A549 (cell line): ENCODE results near the gene FMNL3. TPM values are rescaled to one million over a fixed set of nuclear protein-coding genes. Genes with fewer than 3 reads are reported as not detected.

Source experiments
- ATAC-seq, 2 experiments: fragments of 200-7000 bp in 1 of 2; fragments of >200 bp in 1 of 2; cut with Nextera tagmentation in 1 of 2; cut with Tn5 transposase in 1 of 2; 3 replicates each; pipeline versions ENCODE4 v1.8.0 to v1.9.1; 2018 to 2020; ENCODE audit warnings: mild to moderate bottlenecking in 1 of 2, moderate library complexity in 1 of 2
- CTCF ChIA-PET: fragments of 300-600 bp; sonication (Branson Sonifier 250); formaldehyde crosslinking; extraction: SDS; loops from one replicate; lab custom pipeline; 2021; ENCODE audit warnings: antibody characterized with exemption, inconsistent platforms; lab: Yijun Ruan, JAX
- POLR2A ChIA-PET: fragments of 350-600 bp; formaldehyde crosslinking; extraction: SDS; loops from one replicate; lab custom pipeline; 2021; ENCODE audit warnings: antibody characterized with exemption, inconsistent platforms; lab: Yijun Ruan, JAX
- DNase-seq, 2 experiments: peaks; one replicate each; pipeline versions ENCODE4 v3.0.0 to v3.0.0-alpha.2; 2011 to 2016; ENCODE audit warnings: low read depth in 1 of 2, low spot score in 1 of 2
- FAIRE-seq: peaks from 2 replicates; lab custom pipeline; 2011; peaks lifted over from hg19 to GRCh38; lab: Jason Lieb, UNC
- H3K27ac ChIP-seq, 2 experiments: fragments of >200 bp; sonication (Bioruptor Twin); formaldehyde crosslinking; 3 replicates each; pipeline ENCODE4 v1.5.1; 2016 to 2017
- H3K4me1 ChIP-seq: fragments of >200 bp; sonication (Bioruptor Twin); formaldehyde crosslinking; 3 replicates; pipeline ENCODE4 v1.6.1; 2016
- H3K4me2 ChIP-seq: fragments of >200 bp; sonication (Bioruptor Twin); formaldehyde crosslinking; 3 replicates; pipeline ENCODE4 v1.6.1; 2016
- H3K4me3 ChIP-seq: fragments of >200 bp; sonication (Bioruptor Twin); formaldehyde crosslinking; 3 replicates; pipeline ENCODE4 v1.5.1; 2016
- H3K9me3 ChIP-seq: fragments of >200 bp; sonication (Bioruptor Twin); formaldehyde crosslinking; 3 replicates; pipeline ENCODE4 v1.6.1; 2016
- CEBPB ChIP-seq, 2 experiments: fragments of >200 bp in 1 of 2; sonication (Bioruptor Twin) in 1 of 2; formaldehyde crosslinking in 1 of 2; IDR thresholded peaks; 2 replicates each; pipeline ENCODE4 v1.6.1; 2012 to 2016
- CHD2 ChIP-seq: fragments of 150-350 bp; IDR thresholded peaks from 2 replicates; pipeline ENCODE4 v1.6.1; 2014; ENCODE audit warnings: low read length; ENCODE audit not compliant: partially characterized antibody
- CHD4 ChIP-seq: fragments of 200-600 bp; sonication (generic); IDR thresholded peaks from 2 replicates; pipeline ENCODE4 v1.6.1; 2016; ENCODE audit warnings: antibody characterized with exemption, mild to moderate bottlenecking, borderline replicate concordance
- EHMT2 ChIP-seq: fragments of 200-600 bp; sonication (generic); IDR thresholded peaks from 2 replicates; pipeline ENCODE4 v1.6.1; 2016; ENCODE audit warnings: antibody characterized with exemption, low read depth, mild to moderate bottlenecking, moderate library complexity
- EP300 ChIP-seq, 2 experiments: fragments of >200 bp; sonication (Bioruptor Twin); formaldehyde crosslinking; IDR thresholded peaks; 2 replicates in 1 of 2; 3 replicates in 1 of 2; pipeline ENCODE4 v1.6.1; 2016 to 2017
- ESRRA ChIP-seq: fragments of 150-350 bp; IDR thresholded peaks from 2 replicates; pipeline ENCODE4 v1.6.1; 2014; ENCODE audit warnings: mild to moderate bottlenecking, low read length, borderline replicate concordance
- FOSL2 ChIP-seq, 2 experiments: fragments of 450-650 bp in 1 of 2; fragments of >200 bp in 1 of 2; sonication (Bioruptor Twin) in 1 of 2; formaldehyde crosslinking; IDR thresholded peaks; 2 replicates each; pipeline versions ENCODE4 v1.5.0 to v1.6.1; 2016 to 2020; ENCODE audit warnings: mild to moderate bottlenecking in 1 of 2, moderate library complexity in 1 of 2
- GATA3 ChIP-seq: IDR thresholded peaks from 2 replicates; pipeline ENCODE4 v1.6.1; 2012; ENCODE audit warnings: borderline replicate concordance
- HDAC2 ChIP-seq: fragments of 200-600 bp; sonication (generic); IDR thresholded peaks from 2 replicates; pipeline ENCODE4 v1.6.1; 2016
- HES2 ChIP-seq: fragments of >200 bp; sonication (Bioruptor Twin); formaldehyde crosslinking; IDR thresholded peaks from 2 replicates; pipeline ENCODE4 v1.6.1; 2016
- HMGXB4 ChIP-seq: fragments of 250-450 bp; sonication (Bioruptor Pico); IDR thresholded peaks from 2 replicates; pipeline ENCODE4 v1.5.0; 2021; ENCODE audit warnings: mild to moderate bottlenecking, moderate library complexity, borderline replicate concordance
- HOXA7 ChIP-seq: fragments of 250-450 bp; sonication (Bioruptor Pico); IDR thresholded peaks from 2 replicates; pipeline ENCODE4 v1.5.0; 2020; ENCODE audit warnings: mild to moderate bottlenecking, moderate library complexity
- KDM1A ChIP-seq: fragments of 200-600 bp; sonication (generic); IDR thresholded peaks from 2 replicates; pipeline ENCODE4 v1.6.1; 2016; ENCODE audit warnings: low read depth, mild to moderate bottlenecking
- KDM5A ChIP-seq: fragments of 200-600 bp; sonication (generic); IDR thresholded peaks from 2 replicates; pipeline ENCODE4 v1.6.1; 2016; ENCODE audit warnings: antibody characterized with exemption, mild to moderate bottlenecking
- MAZ ChIP-seq: fragments of 150-350 bp; IDR thresholded peaks from 2 replicates; pipeline ENCODE4 v1.6.1; 2014; ENCODE audit warnings: antibody characterized with exemption, low read depth, low read length, borderline replicate concordance
- MYC ChIP-seq: IDR thresholded peaks from 2 replicates; pipeline ENCODE4 v1.6.1; 2012; ENCODE audit warnings: mild to moderate bottlenecking, inconsistent platforms, low read length, improper control_type of control experiment, borderline replicate concordance
- NFE2L2 ChIP-seq: fragments of 150-350 bp; conservative IDR thresholded peaks from 2 replicates; pipeline ENCODE4 v1.6.1; 2014; ENCODE audit warnings: low read length
- NR3C1 ChIP-seq: fragments of >200 bp; sonication (Bioruptor Twin); formaldehyde crosslinking; IDR thresholded peaks from 3 replicates; pipeline ENCODE4 v1.6.1; 2017
- POLR2AphosphoS2 ChIP-seq: conservative IDR thresholded peaks from 2 replicates; pipeline ENCODE4 v1.6.1; 2012; ENCODE audit warnings: low read length, improper control_type of control experiment, inconsistent platforms
- RCOR1 ChIP-seq: fragments of 150-350 bp; IDR thresholded peaks from 2 replicates; pipeline ENCODE4 v1.6.1; 2014; ENCODE audit warnings: antibody characterized with exemption, low read length, low read depth
- REST ChIP-seq: fragments of 200-600 bp; sonication (generic); IDR thresholded peaks from 2 replicates; pipeline ENCODE4 v1.6.1; 2016; ENCODE audit warnings: antibody characterized with exemption, mild to moderate bottlenecking, moderate library complexity
- RNF2 ChIP-seq: fragments of 200-600 bp; sonication (generic); IDR thresholded peaks from 2 replicates; pipeline ENCODE4 v1.6.1; 2016; ENCODE audit warnings: low read depth, mild to moderate bottlenecking, antibody characterized with exemption, moderate library complexity, borderline replicate concordance
- SMC3 ChIP-seq: fragments of >200 bp; sonication (Bioruptor Twin); formaldehyde crosslinking; IDR thresholded peaks from 3 replicates; pipeline ENCODE4 v1.6.1; 2018; ENCODE audit warnings: inconsistent platforms
- SREBF2 ChIP-seq: fragments of 450-650 bp; IDR thresholded peaks from 2 replicates; pipeline ENCODE4 v1.6.1; 2014; ENCODE audit warnings: mild to moderate bottlenecking, moderate library complexity
- TFCP2L1 ChIP-seq: fragments of 250-450 bp; sonication (Bioruptor Pico); IDR thresholded peaks from 2 replicates; pipeline ENCODE4 v1.5.0; 2021; ENCODE audit warnings: mild to moderate bottlenecking
- TP53 ChIP-seq: fragments of 250-450 bp; sonication (Bioruptor Pico); IDR thresholded peaks from 2 replicates; pipeline ENCODE4 v1.5.0; 2021; ENCODE audit warnings: mild to moderate bottlenecking, moderate library complexity
- USF2 ChIP-seq: fragments of 450-650 bp; IDR thresholded peaks from 2 replicates; pipeline ENCODE4 v1.6.1; 2014; ENCODE audit warnings: antibody characterized with exemption
- ZFP36 ChIP-seq: fragments of 450-650 bp; IDR thresholded peaks from 2 replicates; pipeline ENCODE4 v1.6.1; 2014; ENCODE audit warnings: borderline replicate concordance; ENCODE audit not compliant: partially characterized antibody
- ZNF302 ChIP-seq: fragments of 250-450 bp; sonication (Bioruptor Pico); IDR thresholded peaks from 2 replicates; pipeline ENCODE4 v1.9.0; 2021; ENCODE audit warnings: inconsistent platforms, mild to moderate bottlenecking, moderate library complexity
- ZSCAN20 ChIP-seq: fragments of 250-450 bp; sonication (Bioruptor Pico); IDR thresholded peaks from 2 replicates; pipeline ENCODE4 v1.8.0; 2022; ENCODE audit warnings: mild to moderate bottlenecking, moderate library complexity
- WGBS: methylation state at CpG from one replicate; pipeline ENCODE4 v1.1.6; 2017; ENCODE audit errors: missing lambda C conversion rate; 5-methylcytosine and 5-hydroxymethylcytosine counted together
- polyA plus RNA-seq, 4 experiments: library from polyadenylated mRNA; depleted of rRNA in 3 of 4; stranded (reverse); fragments of >200 nt; fragmentation: RNase III in 1 of 4; extraction: RNeasy Plus Mini Kit Qiagen cat#74134 plus additional on column Dnase treatment in 1 of 4; gene quantifications; 2 replicates in 3 of 4; 3 replicates in 1 of 4; pipeline ENCODE4 v1.2.3, GENCODE V29; 2011 to 2017

The FMNL3 gene
- polyA plus RNA-seq, 2 of the 4 experiments (the other 2 are of a cell fraction), result 1.7 TPM

GRCh38 chr12:49598527-49598926, 108.7 kb downstream of the FMNL3 start:
- no peak for TF ChIP-seq CEBPB (IDR thresholded peaks at IDR 0.05)
- no peak for TF ChIP-seq RCOR1
- no peak for TF ChIP-seq CHD4
- TF ChIP-seq SREBF2, result no peak
- no peak for TF ChIP-seq GATA3
- no peak for TF ChIP-seq REST
- no peak for TF ChIP-seq TFCP2L1 (CRISPR knock-in tag)
- TF ChIP-seq EHMT2, result no peak
- TF ChIP-seq ZFP36, result no peak
- TF ChIP-seq MYC, result no peak
- no peak for TF ChIP-seq RNF2
- TF ChIP-seq USF2, result no peak
- no peak for ATAC-seq
- FAIRE-seq, result no peak
- Histone ChIP-seq H3K4me2 (no peak overlapping the region), H3K27ac (no peak overlapping the region), H3K9me3 (no peaks in the 10 kb centered on the region), H3K4me1 (no peaks in the 10 kb centered on the region), H3K4me3 (no peak overlapping the region)
- ChIA-PET CTCF (interaction anchor here (0.8 kb wide), 2 partner anchors 38 to 180 kb away, joined by 3 read pairs; no protein-coding TSS in a partner anchor), POLR2A (no interaction called here)
- DNase-seq, result no peak
- 85% methylated on average over 10 of the region's 10 CpGs for WGBS

- peak in 1 of 2 experiments; percentile 24; a peak in 1 of 6 replicates for ATAC-seq
- no peak for DNase-seq
These were observed 118.3 kb downstream of the FMNL3 start for GRCh38 chr12:49588721-49589516.

GRCh38 chr12:49588281-49588680, 118.9 kb downstream of the FMNL3 start:
- Histone ChIP-seq H3K27ac (no peak overlapping the region), H3K4me3 (no peak overlapping the region), H3K4me1 (peaks cover 2% of the 10 kb centered on the region; the same call in 2 of the 3 replicates), H3K4me2 (no peak overlapping the region), H3K9me3 (no peaks in the 10 kb centered on the region)
- no peak for ATAC-seq
- no peak for DNase-seq
- ChIA-PET CTCF (interaction anchor here (0.6 to 2.4 kb wide), 10 partner anchors 8 to 257 kb away, joined by 3 to 9 read pairs (median 4); no protein-coding TSS in a partner anchor), POLR2A (interaction anchor here (0.7 kb wide), 1 partner anchor 153 kb away, joined by 3 read pairs; the partner anchor contains the start of gene TMBIM6)
- no peak for FAIRE-seq
- 97% methylated on average over 7 of the region's 7 CpGs for WGBS
- no peak for TF ChIP-seq POLR2AphosphoS2
- no peak for TF ChIP-seq FOSL2 (IDR thresholded peaks at IDR 0.05)
- no peak for TF ChIP-seq FOSL2 (CRISPR knock-in tag; IDR thresholded peaks at IDR 0.05)
- TF ChIP-seq SREBF2, result no peak
- no peak for TF ChIP-seq NR3C1
- no peak for TF ChIP-seq HMGXB4
- TF ChIP-seq NFE2L2, result no peak
- no peak for TF ChIP-seq MAZ
- no peak for TF ChIP-seq HOXA7 (CRISPR knock-in tag)
- TF ChIP-seq HES2, result no peak
- TF ChIP-seq RCOR1, result no peak
- no peak for TF ChIP-seq CHD2

More at GRCh38 chr12:49588721-49589516, 118.3 kb downstream of the FMNL3 start:
- H3K27ac ChIP-seq, result no peak overlapping the region
- H3K4me1 ChIP-seq, result no peaks in the 10 kb centered on the region
- H3K4me3 ChIP-seq, result no peak overlapping the region
- TF ChIP-seq RNF2 (no peak), KDM5A (no peak), EP300 (IDR thresholded peaks at IDR 0.05) (no peak), HDAC2 (no peak), ZNF302 (no peak), RCOR1 (no peak), SMC3 (no peak), MAZ (no peak), CHD2 (no peak), ESRRA (no peak), TP53 (no peak), EHMT2 (no peak), GATA3 (no peak), MYC (no peak), KDM1A (no peak), ZSCAN20 (CRISPR knock-in tag) (no peak), HOXA7 (CRISPR knock-in tag) (no peak)
- ChIA-PET CTCF (interaction anchor here (0.6 to 1.8 kb wide), 8 partner anchors 9 to 239 kb away, joined by 3 to 8 read pairs (median 3); no protein-coding TSS in a partner anchor), POLR2A (interaction anchor here (0.7 to 1.5 kb wide), 2 partner anchors 22 to 152 kb away, joined by 3 read pairs; partner anchors contain the start of gene TMBIM6)
- H3K9me3 ChIP-seq, result no peaks in the 10 kb centered on the region
- H3K4me2 ChIP-seq, result no peak overlapping the region
- no peak for FAIRE-seq
- WGBS, result 83% methylated on average over 4 of the region's 4 CpGs
